Endothelial cell of umbilical vein (primary cell): ENCODE results near the gene OR2T4. TPM values are rescaled to one million over a fixed set of nuclear protein-coding genes. Genes with fewer than 3 reads are reported as not detected.

ENCODE experiments used
- BruUV-seq: library from RNA; stranded (reverse); fragments of 400-500 nt; replicated peaks from 2 replicates; lab custom pipeline; 2021; lab: Mats Ljungman, UMichigan
- CTCF ChIA-PET: fragments of 300-600, 350-600 bp; sonication (Branson Sonifier 250); formaldehyde crosslinking; loops from one replicate; lab custom pipeline; 2021; ENCODE audit warnings: antibody characterized with exemption, inconsistent platforms; lab: Charles Lee
- POLR2A ChIA-PET: fragments of 300-600, 350-600 bp; sonication (Branson Sonifier 250); formaldehyde crosslinking; loops from one replicate; lab custom pipeline; 2021; ENCODE audit warnings: antibody characterized with exemption, inconsistent platforms; lab: Charles Lee
- DNase-seq: peaks from one replicate; pipeline ENCODE4 v3.0.0-alpha.2; 2011; ENCODE audit warnings: low read depth, low spot score
- FAIRE-seq: peaks from 2 replicates; lab custom pipeline; 2011; peaks lifted over from hg19 to GRCh38; lab: Jason Lieb, UNC
- H2AFZ ChIP-seq: 2 replicates; pipeline ENCODE4 v1.6.0; 2012; ENCODE audit warnings: low read depth, low read length, control low read depth, inconsistent platforms
- H3K27ac ChIP-seq: 2 replicates; pipeline ENCODE4 v1.5.1; 2011; ENCODE audit warnings: low read depth, mild to moderate bottlenecking, control low read depth, low read length, moderate library complexity; ENCODE audit not compliant: insufficient read depth
- H3K27me3 ChIP-seq, 2 experiments: 2 replicates each; pipeline versions ENCODE4 v1.6.0 to v1.6.1; 2011; ENCODE audit warnings: low read length in 2 of 2, mixed read lengths in 1 of 2; ENCODE audit not compliant: control insufficient read depth in 2 of 2, insufficient read depth in 2 of 2
- H3K36me3 ChIP-seq, 2 experiments: 2 replicates in 1 of 2; 3 replicates in 1 of 2; pipeline ENCODE4 v1.5.1; 2011; ENCODE audit warnings: low read length in 2 of 2, mild to moderate bottlenecking in 1 of 2, moderate library complexity in 1 of 2; ENCODE audit not compliant: control insufficient read depth in 2 of 2, insufficient read depth in 2 of 2; ENCODE audit errors: extremely low read depth in 1 of 2
- H3K4me1 ChIP-seq: 3 replicates; pipeline ENCODE4 v1.5.1; 2011; ENCODE audit warnings: mild to moderate bottlenecking, low read length; ENCODE audit not compliant: control insufficient read depth, insufficient read depth; ENCODE audit errors: extremely low read depth
- H3K4me2 ChIP-seq: 2 replicates; pipeline ENCODE4 v1.6.1; 2011; ENCODE audit warnings: low read length, control low read depth, mixed read lengths; ENCODE audit not compliant: insufficient read depth
- H3K4me3 ChIP-seq, 3 experiments: fragments of 200-600 bp in 1 of 3; sonication (generic), shearing (Covaris generic) in 1 of 3; replicated peaks in 1 of 3; 2 replicates each; pipeline ENCODE4 v1.5.1; 2011 to 2016; ENCODE audit warnings: control low read depth in 3 of 3, low read length in 3 of 3, mild to moderate bottlenecking in 2 of 3, inconsistent platforms in 1 of 3, low read depth in 1 of 3, moderate library complexity in 1 of 3; ENCODE audit not compliant: insufficient read depth in 1 of 3
- H3K79me2 ChIP-seq: 2 replicates; pipeline ENCODE4 v1.6.0; 2012; ENCODE audit warnings: low read length, inconsistent platforms; ENCODE audit not compliant: control insufficient read depth, insufficient read depth
- H3K9ac ChIP-seq: replicated peaks from 2 replicates; pipeline ENCODE3; 2011; ENCODE audit warnings: low read length, control low read depth; ENCODE audit not compliant: insufficient read depth; ENCODE audit errors: extremely low read depth
- H3K9me1 ChIP-seq: replicated peaks from 3 replicates; pipeline ENCODE4 v1.6.0; 2011; ENCODE audit warnings: mild to moderate bottlenecking, low read length; ENCODE audit not compliant: control insufficient read depth, insufficient read depth; ENCODE audit errors: extremely low read depth
- H3K9me3 ChIP-seq: replicated peaks from 2 replicates; pipeline ENCODE4 v1.5.1; 2012; ENCODE audit warnings: low read length, inconsistent platforms; ENCODE audit not compliant: control insufficient read depth, insufficient read depth
- H4K20me1 ChIP-seq: replicated peaks from 2 replicates; pipeline ENCODE3; 2011; ENCODE audit warnings: mild to moderate bottlenecking, low read length; ENCODE audit not compliant: control insufficient read depth, insufficient read depth; ENCODE audit errors: extremely low read depth
- EZH2 ChIP-seq: IDR thresholded peaks from 2 replicates; pipeline ENCODE4 v1.6.1; 2012; ENCODE audit warnings: borderline replicate concordance, low read depth, mild to moderate bottlenecking, moderate library complexity, low read length, inconsistent platforms; ENCODE audit not compliant: severe bottlenecking
- FOS ChIP-seq: IDR thresholded peaks from 2 replicates; pipeline ENCODE4 v1.6.1; 2011; ENCODE audit warnings: mild to moderate bottlenecking, low read length, moderate library complexity, borderline replicate concordance; ENCODE audit not compliant: insufficient read depth
- GATA2 ChIP-seq: IDR thresholded peaks from 2 replicates; pipeline ENCODE4 v1.7.0; 2011; ENCODE audit warnings: low read depth, mild to moderate bottlenecking, moderate library complexity, mixed read lengths, low read length; ENCODE audit not compliant: insufficient read length, insufficient read depth
- JUN ChIP-seq: IDR thresholded peaks from 2 replicates; pipeline ENCODE4 v1.6.1; 2011; ENCODE audit warnings: borderline replicate concordance, low read depth; ENCODE audit not compliant: insufficient read length, insufficient read depth
- MYC ChIP-seq: IDR thresholded peaks from one replicate; pipeline ENCODE4 v1.6.1; 2011; ENCODE audit warnings: mild to moderate bottlenecking, low read depth, low read length
- POLR2A ChIP-seq: IDR thresholded peaks from 2 replicates; pipeline ENCODE4 v1.6.1; 2012; ENCODE audit warnings: low read depth, mild to moderate bottlenecking, control low read depth, low read length
- POLR2AphosphoS5 ChIP-seq: IDR thresholded peaks from 2 replicates; pipeline ENCODE4 v1.6.1; 2012; ENCODE audit warnings: low read depth, mild to moderate bottlenecking, control low read depth, low read length, moderate library complexity; ENCODE audit not compliant: insufficient read depth
- dilution Hi-C: fragments of 300-500 bp; cut with MboI; formaldehyde crosslinking; loops from one replicate; pipeline ENCODE4 v1.15.0; 2019; ENCODE audit warnings: low sequenced_read_pairs; ENCODE audit not compliant: extremely low pct_ligation_motif_present
- intact Hi-C: fragments of 100-400 bp; cut with micrococcal nuclease; formaldehyde crosslinking; loops from one replicate; pipeline ENCODE4 v1.10.0; 2022
- polyA plus RNA-seq, 4 experiments: library from polyadenylated mRNA; depleted of rRNA in 3 of 4; stranded (reverse) in 3 of 4; unstranded in 1 of 4; fragments of >200 nt; gene quantifications; 2 replicates each; pipeline versions ENCODE4 v1.2.1 to v1.2.3, GENCODE V29; 2011 to 2012; ENCODE audit warnings: missing spikeins in 1 of 4
- total RNA-seq: library from RNA; stranded (reverse); gene quantifications from 2 replicates; pipeline ENCODE4 v1.2.3, GENCODE V29; 2021
- TF ChIP-seq, protein P1 (sequence below), 2 donors: IDR thresholded peaks; 1 replicate in 1 of 2; 2 replicates in 1 of 2; pipeline ENCODE4 v1.5.1; 2011; ENCODE audit warnings: low read length in 2 of 2, mild to moderate bottlenecking in 2 of 2, moderate library complexity in 2 of 2, control low read depth in 1 of 2, inconsistent platforms in 1 of 2, low read depth in 1 of 2; ENCODE audit not compliant: insufficient read depth in 1 of 2; ENCODE audit errors: extremely low read depth in 1 of 2
- TF ChIP-seq, protein P2 (sequence below): IDR thresholded peaks from 2 replicates; pipeline ENCODE4 v1.6.1; 2011; ENCODE audit not compliant: insufficient read depth, insufficient read length

OR2T4 gene
- total and polyA plus RNA-seq, 2 donors (not counting 3 experiments of a cell fraction or from before 2014, with no cell fraction given): not detected

DNA sequence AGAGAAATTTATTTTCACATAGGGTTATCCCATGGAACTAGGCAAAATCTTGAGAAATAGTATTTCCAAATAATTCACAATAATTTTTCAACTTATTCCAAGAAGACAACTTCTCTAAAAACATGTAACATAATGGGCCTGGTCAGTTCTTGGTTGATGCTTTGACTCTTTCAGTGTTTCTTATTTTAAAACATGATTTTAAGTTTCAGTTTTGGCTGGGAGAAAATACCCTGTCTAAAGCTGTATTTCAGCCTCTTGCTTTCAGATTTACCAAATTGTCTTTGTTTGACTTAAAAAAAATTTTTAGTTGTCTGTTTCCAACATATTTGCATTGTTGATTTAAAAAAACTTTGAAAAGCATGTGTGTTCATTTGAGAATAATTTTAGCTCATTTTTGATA, 5.1 kb downstream of the OR2T4 start:
- TF ChIP-seq, protein P1, sequence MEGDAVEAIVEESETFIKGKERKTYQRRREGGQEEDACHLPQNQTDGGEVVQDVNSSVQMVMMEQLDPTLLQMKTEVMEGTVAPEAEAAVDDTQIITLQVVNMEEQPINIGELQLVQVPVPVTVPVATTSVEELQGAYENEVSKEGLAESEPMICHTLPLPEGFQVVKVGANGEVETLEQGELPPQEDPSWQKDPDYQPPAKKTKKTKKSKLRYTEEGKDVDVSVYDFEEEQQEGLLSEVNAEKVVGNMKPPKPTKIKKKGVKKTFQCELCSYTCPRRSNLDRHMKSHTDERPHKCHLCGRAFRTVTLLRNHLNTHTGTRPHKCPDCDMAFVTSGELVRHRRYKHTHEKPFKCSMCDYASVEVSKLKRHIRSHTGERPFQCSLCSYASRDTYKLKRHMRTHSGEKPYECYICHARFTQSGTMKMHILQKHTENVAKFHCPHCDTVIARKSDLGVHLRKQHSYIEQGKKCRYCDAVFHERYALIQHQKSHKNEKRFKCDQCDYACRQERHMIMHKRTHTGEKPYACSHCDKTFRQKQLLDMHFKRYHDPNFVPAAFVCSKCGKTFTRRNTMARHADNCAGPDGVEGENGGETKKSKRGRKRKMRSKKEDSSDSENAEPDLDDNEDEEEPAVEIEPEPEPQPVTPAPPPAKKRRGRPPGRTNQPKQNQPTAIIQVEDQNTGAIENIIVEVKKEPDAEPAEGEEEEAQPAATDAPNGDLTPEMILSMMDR (IDR thresholded peaks at IDR 0.05; ENCODE audit: extremely low read depth in 1 of 2, insufficient read depth in 1 of 2, low read depth in 1 of 2, low read length in 2 of 2): no peak
- TF ChIP-seq EZH2: no peak
- TF ChIP-seq POLR2AphosphoS5: no peak
- no peak for TF ChIP-seq JUN
- TF ChIP-seq POLR2A: no peak
- TF ChIP-seq, protein P2, sequence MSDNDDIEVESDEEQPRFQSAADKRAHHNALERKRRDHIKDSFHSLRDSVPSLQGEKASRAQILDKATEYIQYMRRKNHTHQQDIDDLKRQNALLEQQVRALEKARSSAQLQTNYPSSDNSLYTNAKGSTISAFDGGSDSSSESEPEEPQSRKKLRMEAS: no peak
- TF ChIP-seq MYC: no peak
- no peak for TF ChIP-seq FOS
- TF ChIP-seq GATA2: no peak
- dilution Hi-C loops (no loop called here), intact Hi-C loops (no loop called here)
- BruUV-seq: no TSS peak
- no peak overlapping the region for H3K9ac ChIP-seq
- ChIA-PET POLR2A (no interaction called here), CTCF (no interaction called here)
- no peaks in the 10 kb centered on the region for H3K36me3 ChIP-seq
- no peak overlapping the region for H2AFZ ChIP-seq
- no peak overlapping the region for H3K27ac ChIP-seq
- FAIRE-seq (no peak), DNase-seq (no peak)
- H3K4me3 ChIP-seq: no peak overlapping the region
- no peak overlapping the region for H3K4me2 ChIP-seq
- H3K9me1 ChIP-seq: no peaks in the 10 kb centered on the region
- peaks cover 2% of the 10 kb centered on the region for H3K9me3 ChIP-seq
- no peaks in the 10 kb centered on the region for H4K20me1 ChIP-seq
- no peaks in the 10 kb centered on the region for H3K4me1 ChIP-seq
- H3K79me2 ChIP-seq: no peaks in the 10 kb centered on the region
- H3K27me3 ChIP-seq: no peaks in the 10 kb centered on the region
